ENCODE measurements around the gene SERINC1. TPM values are rescaled to one million over a fixed set of nuclear protein-coding genes. Genes with fewer than 3 reads are reported as not detected.

SERINC1 gene
- total and polyA plus RNA-seq, 9 of the 15 experiments (the other 6 are each of a cell fraction or from before 2014, with no cell fraction given): 28.8 to 64.6 (median 39.7) TPM

DNA sequence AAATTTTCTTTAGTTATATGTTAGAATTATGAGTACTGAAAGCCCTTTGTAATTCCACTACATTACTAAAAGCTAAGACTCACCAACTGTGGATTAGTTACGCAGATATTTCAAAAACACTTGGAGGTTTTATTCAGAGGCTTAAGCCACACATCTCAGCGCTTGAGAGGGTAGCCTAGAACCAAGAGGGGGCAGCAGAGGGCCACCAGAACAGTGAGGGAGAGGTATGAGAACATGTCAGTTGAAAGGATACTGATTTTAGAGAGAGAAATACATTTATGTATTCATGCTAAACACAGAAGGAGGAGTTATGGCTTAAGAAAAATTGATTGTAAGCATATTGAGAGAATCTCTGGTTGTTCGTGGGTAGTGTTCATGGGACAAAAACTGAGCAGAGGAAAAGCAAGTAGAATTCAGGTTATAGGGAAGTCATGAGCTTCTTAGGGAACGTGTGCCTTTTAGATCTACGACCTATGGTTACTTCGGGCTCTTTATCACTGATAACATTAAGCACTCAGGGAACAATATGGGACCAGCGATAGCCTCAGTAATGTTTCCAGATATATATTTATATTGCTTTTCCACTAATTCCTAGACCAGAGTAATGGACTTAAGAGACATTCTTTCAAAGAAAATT lies 20.4 kb upstream of the SERINC1 start:
- Histone ChIP-seq H3K4me2 (ENCODE audit: insufficient read depth, low read length) (peak overlapping the region; percentile 7; the same call in 1 of the 2 replicates), H3K4me3 (no peak overlapping the region), H2AFZ (ENCODE audit: low read depth, low read length) (no peak overlapping the region; the same call in 1 of the 2 replicates), H3K4me1 (replicated peaks in 1 of 2; ENCODE audit: control insufficient read depth in 2 of 2, insufficient read depth in 2 of 2, low read length in 2 of 2) (no peaks in the 10 kb centered on the region; a peak in 1 of 5 replicates), H4K20me1 (replicated peaks; ENCODE audit: control insufficient read depth, insufficient read depth, low read length) (no peaks in the 10 kb centered on the region), H3K27ac (ENCODE audit: extremely low read depth, low read depth, low read length) (no peak overlapping the region), H3K9me1 (ENCODE audit: control insufficient read depth, insufficient read depth, low read length) (no peaks in the 10 kb centered on the region), H3K9ac (ENCODE audit: insufficient read depth in 1 of 2, low read depth in 2 of 2, low read length in 2 of 2) (no peak overlapping the region), H3K36me3 (ENCODE audit: control insufficient read depth, insufficient read depth, low read length) (peaks cover 16% of the 10 kb centered on the region; the same call in 2 of the 3 replicates), H3K27me3 (ENCODE audit: control insufficient read depth in 2 of 2, insufficient read depth in 2 of 2, low read length in 2 of 2) (no peaks in the 10 kb centered on the region), H3K79me2 (ENCODE audit: control insufficient read depth, insufficient read depth, low read length) (peaks cover 45% of the 10 kb centered on the region), H3K9me3 (replicated peaks; ENCODE audit: control insufficient read depth, insufficient read depth, low read depth, low read length) (peaks cover 3% of the 10 kb centered on the region; the same call in 1 of the 2 replicates)
- ATAC-seq (peak; percentile 99), DNase-seq (ENCODE audit: extremely low read depth in 1 of 4, low spot score in 3 of 4) (peak; percentile 58 to 82 (median 64)), FAIRE-seq (peak; percentile 86)
- intact Hi-C loops (cut with micrococcal nuclease) (loop anchor here (1.0 to 5.0 kb wide), 3 partner anchors 38 to 347 kb away; no protein-coding TSS in a partner anchor), in situ Hi-C loops (cut with MboI) (loop anchor here (10.0 kb wide), 1 partner anchor 233 kb away; no protein-coding TSS in a partner anchor)
- no TSS peak for BruUV-seq (replicated peaks)
- CTCF ChIA-PET (ENCODE audit: low intra/inter-chr PET ratio): interaction anchor here (0.7 to 1.1 kb wide), 2 partner anchors 16 to 824 kb away, joined by 3 to 4 read pairs; no protein-coding TSS in a partner anchor
- POLR2A ChIA-PET: interaction anchor here (0.8 kb wide), 1 partner anchor 38 kb away, joined by 3 read pairs; no protein-coding TSS in a partner anchor
- WGBS (ENCODE audit: insufficient coverage, low coverage, missing lambda C conversion rate): 21% methylated on average over 7 of the region's 7 CpGs
- TF ChIP-seq ARID2 (IDR thresholded peaks at IDR 0.05) (0 out of 2 replicates have a peak, but pooled peaks have one; percentile 67), ZNF12 (CRISPR knock-in tag; IDR thresholded peaks at IDR 0.05) (peak; percentile 87; the same call in 1 of the 2 replicates), CREBBP (IDR thresholded peaks at IDR 0.05; ENCODE audit: low read depth, low read length) (no peak), PHTF2 (CRISPR knock-in tag; IDR thresholded peaks at IDR 0.05) (no peak), C11orf30 (IDR thresholded peaks at IDR 0.05; ENCODE audit: low read depth) (0 out of 2 replicates have a peak, but pooled peaks have one; percentile 21), POLR2A (conservative IDR thresholded peaks at IDR 0.05) (no peak), SMC3 (conservative IDR thresholded peaks at IDR 0.05; ENCODE audit: insufficient read depth, low read depth, low read length) (peak; percentile 67; the same call in 1 of the 2 replicates), ZNF316 (IDR thresholded peaks at IDR 0.05) (peak; percentile 51; the same call in 1 of the 2 replicates), CREM (IDR thresholded peaks at IDR 0.05; ENCODE audit: low read depth) (0 out of 2 replicates have a peak, but pooled peaks have one; percentile 10), CBFA2T3 (IDR thresholded peaks at IDR 0.05) (peak; percentile 36; the same call in 1 of the 2 replicates)
- TF ChIP-seq, protein P1, sequence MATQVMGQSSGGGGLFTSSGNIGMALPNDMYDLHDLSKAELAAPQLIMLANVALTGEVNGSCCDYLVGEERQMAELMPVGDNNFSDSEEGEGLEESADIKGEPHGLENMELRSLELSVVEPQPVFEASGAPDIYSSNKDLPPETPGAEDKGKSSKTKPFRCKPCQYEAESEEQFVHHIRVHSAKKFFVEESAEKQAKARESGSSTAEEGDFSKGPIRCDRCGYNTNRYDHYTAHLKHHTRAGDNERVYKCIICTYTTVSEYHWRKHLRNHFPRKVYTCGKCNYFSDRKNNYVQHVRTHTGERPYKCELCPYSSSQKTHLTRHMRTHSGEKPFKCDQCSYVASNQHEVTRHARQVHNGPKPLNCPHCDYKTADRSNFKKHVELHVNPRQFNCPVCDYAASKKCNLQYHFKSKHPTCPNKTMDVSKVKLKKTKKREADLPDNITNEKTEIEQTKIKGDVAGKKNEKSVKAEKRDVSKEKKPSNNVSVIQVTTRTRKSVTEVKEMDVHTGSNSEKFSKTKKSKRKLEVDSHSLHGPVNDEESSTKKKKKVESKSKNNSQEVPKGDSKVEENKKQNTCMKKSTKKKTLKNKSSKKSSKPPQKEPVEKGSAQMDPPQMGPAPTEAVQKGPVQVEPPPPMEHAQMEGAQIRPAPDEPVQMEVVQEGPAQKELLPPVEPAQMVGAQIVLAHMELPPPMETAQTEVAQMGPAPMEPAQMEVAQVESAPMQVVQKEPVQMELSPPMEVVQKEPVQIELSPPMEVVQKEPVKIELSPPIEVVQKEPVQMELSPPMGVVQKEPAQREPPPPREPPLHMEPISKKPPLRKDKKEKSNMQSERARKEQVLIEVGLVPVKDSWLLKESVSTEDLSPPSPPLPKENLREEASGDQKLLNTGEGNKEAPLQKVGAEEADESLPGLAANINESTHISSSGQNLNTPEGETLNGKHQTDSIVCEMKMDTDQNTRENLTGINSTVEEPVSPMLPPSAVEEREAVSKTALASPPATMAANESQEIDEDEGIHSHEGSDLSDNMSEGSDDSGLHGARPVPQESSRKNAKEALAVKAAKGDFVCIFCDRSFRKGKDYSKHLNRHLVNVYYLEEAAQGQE (IDR thresholded peaks at IDR 0.05; ENCODE audit: borderline replicate concordance): peak; percentile 48; the same call in 1 of the 2 replicates
- TF ChIP-seq, protein P1 (CRISPR knock-in tag; IDR thresholded peaks at IDR 0.05; ENCODE audit: low read depth): no peak
- TF ChIP-seq, protein P2, sequence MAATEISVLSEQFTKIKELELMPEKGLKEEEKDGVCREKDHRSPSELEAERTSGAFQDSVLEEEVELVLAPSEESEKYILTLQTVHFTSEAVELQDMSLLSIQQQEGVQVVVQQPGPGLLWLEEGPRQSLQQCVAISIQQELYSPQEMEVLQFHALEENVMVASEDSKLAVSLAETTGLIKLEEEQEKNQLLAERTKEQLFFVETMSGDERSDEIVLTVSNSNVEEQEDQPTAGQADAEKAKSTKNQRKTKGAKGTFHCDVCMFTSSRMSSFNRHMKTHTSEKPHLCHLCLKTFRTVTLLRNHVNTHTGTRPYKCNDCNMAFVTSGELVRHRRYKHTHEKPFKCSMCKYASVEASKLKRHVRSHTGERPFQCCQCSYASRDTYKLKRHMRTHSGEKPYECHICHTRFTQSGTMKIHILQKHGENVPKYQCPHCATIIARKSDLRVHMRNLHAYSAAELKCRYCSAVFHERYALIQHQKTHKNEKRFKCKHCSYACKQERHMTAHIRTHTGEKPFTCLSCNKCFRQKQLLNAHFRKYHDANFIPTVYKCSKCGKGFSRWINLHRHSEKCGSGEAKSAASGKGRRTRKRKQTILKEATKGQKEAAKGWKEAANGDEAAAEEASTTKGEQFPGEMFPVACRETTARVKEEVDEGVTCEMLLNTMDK (IDR thresholded peaks at IDR 0.05; ENCODE audit: borderline replicate concordance, insufficient read depth, low read depth, low read length, poor library complexity, severe bottlenecking): peak; percentile 14
